CD14-positive monocyte (primary cell): Measurements from ENCODE around the gene TMEM132E. TPM values are rescaled to one million over a fixed set of nuclear protein-coding genes. Genes with fewer than 3 reads are reported as not detected.

ENCODE experiments used
- DNase-seq, 3 donors: peaks; one replicate each; pipeline ENCODE4 v3.0.0-alpha.2; 2011 to 2022
- H2AFZ ChIP-seq: 2 replicates; pipeline ENCODE4 v1.6.0; 2012; ENCODE audit warnings: mild to moderate bottlenecking, low read depth, low read length, inconsistent platforms; ENCODE audit not compliant: insufficient read depth, poor library complexity, severe bottlenecking
- H3K27ac ChIP-seq, 2 donors: 1 replicate in 1 of 2; 2 replicates in 1 of 2; pipeline ENCODE4 v1.5.1; 2012 to 2013; ENCODE audit warnings: low read length in 2 of 2, control low read depth in 1 of 2, inconsistent platforms in 1 of 2, low read depth in 1 of 2, mild to moderate bottlenecking in 1 of 2
- H3K27me3 ChIP-seq, 2 donors: one replicate each; pipeline versions ENCODE4 v1.6.0 to v1.6.1; 2011 to 2013; ENCODE audit warnings: low read length in 2 of 2; ENCODE audit not compliant: control insufficient read depth in 2 of 2, insufficient read depth in 2 of 2
- H3K36me3 ChIP-seq, 2 donors: replicated peaks in 1 of 2; 1 replicate in 1 of 2; 2 replicates in 1 of 2; pipeline versions ENCODE4 v1.5.1 to v1.6.1; 2012 to 2013; ENCODE audit warnings: low read length in 2 of 2, control low read depth in 1 of 2, inconsistent platforms in 1 of 2, mild to moderate bottlenecking in 1 of 2; ENCODE audit not compliant: insufficient read depth in 2 of 2, control insufficient read depth in 1 of 2
- H3K4me1 ChIP-seq, 2 donors: 1 replicate in 1 of 2; 2 replicates in 1 of 2; pipeline versions ENCODE4 v1.5.1 to v1.6.1; 2012 to 2013; ENCODE audit warnings: low read length in 2 of 2, control low read depth in 1 of 2, inconsistent platforms in 1 of 2, mild to moderate bottlenecking in 1 of 2, moderate library complexity in 1 of 2; ENCODE audit not compliant: insufficient read depth in 2 of 2, control insufficient read depth in 1 of 2
- H3K4me2 ChIP-seq: replicated peaks from 2 replicates; pipeline ENCODE3; 2012; ENCODE audit warnings: low read length, moderate library complexity, mild to moderate bottlenecking; ENCODE audit not compliant: poor library complexity, severe bottlenecking; ENCODE audit errors: extremely low read depth
- H3K4me3 ChIP-seq, 3 experiments: fragments of 200-600 bp in 1 of 3; sonication (generic) in 1 of 3; replicated peaks in 1 of 3; 1 replicate in 2 of 3; 2 replicates in 1 of 3; pipeline ENCODE4 v1.5.1; 2011 to 2013; ENCODE audit warnings: low read length in 3 of 3, mild to moderate bottlenecking in 3 of 3, control low read depth in 2 of 3, low read depth in 2 of 3, inconsistent platforms in 1 of 3, moderate library complexity in 1 of 3
- H3K79me2 ChIP-seq: 2 replicates; pipeline ENCODE4 v1.6.0; 2012; ENCODE audit warnings: mild to moderate bottlenecking, control low read depth, inconsistent platforms, low read length, moderate library complexity; ENCODE audit not compliant: insufficient read depth
- H3K9ac ChIP-seq: 2 replicates; pipeline ENCODE4 v1.6.0; 2017; ENCODE audit warnings: low read length, mild to moderate bottlenecking; ENCODE audit not compliant: insufficient read depth, poor library complexity, severe bottlenecking
- H3K9me3 ChIP-seq, 2 donors: replicated peaks in 1 of 2; 1 replicate in 1 of 2; 2 replicates in 1 of 2; pipeline versions ENCODE4 v1.5.1 to v1.6.1; 2012 to 2013; ENCODE audit warnings: low read length in 2 of 2, control low read depth in 1 of 2; ENCODE audit not compliant: control insufficient read depth in 1 of 2, insufficient read depth in 1 of 2
- H4K20me1 ChIP-seq: 2 replicates; pipeline ENCODE4 v1.6.0; 2012; ENCODE audit warnings: mild to moderate bottlenecking, low read length, control low read depth, moderate library complexity; ENCODE audit not compliant: insufficient read depth
- H3K27ac Mint-ChIP-seq, 7 donors: one replicate each; pipeline ENCODE4 v1.8.0; 2020; ENCODE audit warnings: mild to moderate bottlenecking in 7 of 7, mixed read lengths in 7 of 7, moderate library complexity in 6 of 7, inconsistent platforms in 2 of 7
- H3K27me3 Mint-ChIP-seq, 3 donors: one replicate each; pipeline ENCODE4 v1.8.0; 2021 to 2022; ENCODE audit warnings: low read depth in 3 of 3, mild to moderate bottlenecking in 3 of 3, mixed read lengths in 3 of 3, moderate library complexity in 3 of 3, inconsistent platforms in 1 of 3
- H3K36me3 Mint-ChIP-seq, 2 donors: one replicate each; pipeline ENCODE4 v1.8.0; 2020; ENCODE audit warnings: mixed read lengths in 2 of 2, inconsistent platforms in 1 of 2, mild to moderate bottlenecking in 1 of 2
- H3K4me1 Mint-ChIP-seq: one replicate; pipeline ENCODE4 v1.8.0; 2020; ENCODE audit warnings: mild to moderate bottlenecking, mixed read lengths
- H3K4me3 Mint-ChIP-seq, 2 donors: one replicate each; pipeline ENCODE4 v1.8.0; 2020; ENCODE audit warnings: mild to moderate bottlenecking in 2 of 2, mixed read lengths in 2 of 2, moderate library complexity in 1 of 2
- H3K9me3 Mint-ChIP-seq, 7 donors: one replicate each; pipeline ENCODE4 v1.8.0; 2020 to 2022; ENCODE audit warnings: mixed read lengths in 7 of 7, mild to moderate bottlenecking in 6 of 7, moderate library complexity in 6 of 7, inconsistent platforms in 2 of 7
- WGBS: methylation state at CpG from one replicate; pipeline ENCODE4 v1.1.5; 2013; ENCODE audit warnings: missing lambda C conversion rate; ENCODE audit not compliant: insufficient coverage; 5-methylcytosine and 5-hydroxymethylcytosine counted together
- intact Hi-C, 2 donors: fragments of 100-400 bp; cut with micrococcal nuclease; formaldehyde crosslinking; loops; one replicate each; pipeline versions ENCODE4 v1.15.0 to v1.15.1; 2023
- polyA plus RNA-seq, 3 donors: library from polyadenylated mRNA; depleted of rRNA in 1 of 3; unstranded in 2 of 3; stranded (reverse) in 1 of 3; fragments of 300-500 nt in 2 of 3; fragments of >200 nt in 1 of 3; fragmentation: Illumina TruSeq in 2 of 3; gene quantifications; 1 replicate in 2 of 3; 2 replicates in 1 of 3; pipeline ENCODE4 v1.2.3, GENCODE V29; 2012 to 2021
- TF ChIP-seq, protein P1 (sequence below): fragments of 200-600 bp; IDR thresholded peaks from one replicate; pipeline ENCODE4 v1.8.0; 2022; ENCODE audit warnings: antibody characterized with exemption, mild to moderate bottlenecking

Gene TMEM132E
- polyA plus RNA-seq, 3 donors = not detected

DNA sequence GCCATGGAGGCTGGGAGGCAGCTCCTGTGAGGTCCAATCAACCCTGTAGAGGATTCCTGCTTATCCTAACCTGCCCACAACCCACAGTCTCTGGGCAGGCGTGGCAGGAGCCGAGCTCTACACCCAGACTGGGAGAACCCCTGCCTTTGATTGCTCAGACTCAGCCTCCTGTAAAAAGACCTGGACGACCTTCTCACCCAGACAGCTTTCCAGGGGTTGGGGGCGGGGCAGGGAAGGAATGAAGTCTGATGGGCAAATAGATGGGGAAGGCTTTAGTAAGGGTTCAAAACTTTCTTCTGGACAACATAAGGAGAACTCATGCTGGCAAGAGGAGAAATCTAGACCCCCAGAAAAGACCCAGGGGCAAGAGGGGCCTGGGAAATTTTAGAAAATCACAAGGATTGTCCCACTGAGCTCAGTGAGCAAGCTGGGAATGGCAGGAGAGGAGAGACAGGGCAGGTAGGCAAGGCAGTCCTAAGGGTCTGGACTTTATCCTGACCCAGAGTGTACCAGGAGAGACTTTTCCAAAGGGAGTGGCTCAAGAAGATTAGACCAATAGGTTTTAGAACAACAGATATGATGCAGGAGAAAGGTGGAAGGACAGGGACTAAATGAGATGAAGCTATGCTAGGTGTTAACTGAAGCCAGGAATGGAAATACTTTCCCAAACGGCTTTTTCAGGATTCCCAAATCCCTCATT, 70.8 kb downstream of the TMEM132E start:
- Mint-ChIP-seq H3K4me1 (no peaks in the 10 kb centered on the region), H3K36me3 (no peaks in the 10 kb centered on the region), H3K27me3 (peaks cover 17 to 28% (median 18%) of the 10 kb centered on the region in 3 donors), H3K27ac (no peak overlapping the region), H3K4me3 (no peak overlapping the region), H3K9me3 (no peaks in the 10 kb centered on the region)
- H3K27me3 ChIP-seq = peaks cover 0 to 9% of the 10 kb centered on the region in 2 donors
- no peak overlapping the region for H3K4me2 ChIP-seq
- H3K36me3 ChIP-seq = no peaks in the 10 kb centered on the region
- no peak overlapping the region for H3K27ac ChIP-seq
- no peak for DNase-seq
- TF ChIP-seq, protein P1, sequence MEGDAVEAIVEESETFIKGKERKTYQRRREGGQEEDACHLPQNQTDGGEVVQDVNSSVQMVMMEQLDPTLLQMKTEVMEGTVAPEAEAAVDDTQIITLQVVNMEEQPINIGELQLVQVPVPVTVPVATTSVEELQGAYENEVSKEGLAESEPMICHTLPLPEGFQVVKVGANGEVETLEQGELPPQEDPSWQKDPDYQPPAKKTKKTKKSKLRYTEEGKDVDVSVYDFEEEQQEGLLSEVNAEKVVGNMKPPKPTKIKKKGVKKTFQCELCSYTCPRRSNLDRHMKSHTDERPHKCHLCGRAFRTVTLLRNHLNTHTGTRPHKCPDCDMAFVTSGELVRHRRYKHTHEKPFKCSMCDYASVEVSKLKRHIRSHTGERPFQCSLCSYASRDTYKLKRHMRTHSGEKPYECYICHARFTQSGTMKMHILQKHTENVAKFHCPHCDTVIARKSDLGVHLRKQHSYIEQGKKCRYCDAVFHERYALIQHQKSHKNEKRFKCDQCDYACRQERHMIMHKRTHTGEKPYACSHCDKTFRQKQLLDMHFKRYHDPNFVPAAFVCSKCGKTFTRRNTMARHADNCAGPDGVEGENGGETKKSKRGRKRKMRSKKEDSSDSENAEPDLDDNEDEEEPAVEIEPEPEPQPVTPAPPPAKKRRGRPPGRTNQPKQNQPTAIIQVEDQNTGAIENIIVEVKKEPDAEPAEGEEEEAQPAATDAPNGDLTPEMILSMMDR = no peak
- H3K9me3 ChIP-seq = no peaks in the 10 kb centered on the region
- intact Hi-C loops = no loop called here
- H3K4me3 ChIP-seq = no peak overlapping the region
- H4K20me1 ChIP-seq = no peaks in the 10 kb centered on the region
- no peaks in the 10 kb centered on the region for H3K79me2 ChIP-seq
- no peak overlapping the region for H2AFZ ChIP-seq
- no peaks in the 10 kb centered on the region for H3K4me1 ChIP-seq
- 100% methylated on average over 1 of the region's 5 CpGs for WGBS
- H3K9ac ChIP-seq = no peak overlapping the region

DNA sequence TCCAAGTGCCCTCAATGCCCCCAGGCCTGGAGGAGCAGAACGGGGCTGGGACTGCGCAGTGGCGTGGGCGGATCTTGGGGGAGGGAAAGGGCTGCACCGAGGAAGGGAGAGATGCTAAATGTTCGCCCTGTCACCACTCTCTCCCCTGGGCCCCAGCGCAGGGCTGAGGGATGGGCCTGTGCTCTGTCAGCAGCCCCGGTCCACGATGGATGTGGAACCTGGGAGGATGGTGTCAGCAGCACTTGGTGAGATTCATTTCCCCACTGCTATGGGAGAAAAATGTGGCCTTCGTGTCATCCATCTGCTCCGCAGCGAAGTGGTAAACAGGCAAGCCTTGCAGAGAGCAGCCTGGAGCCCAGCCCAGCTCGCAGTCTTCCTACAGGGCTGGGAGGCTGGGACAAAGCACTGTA, 72.0 kb downstream of the TMEM132E start:
- TF ChIP-seq, protein P1 = no peak
- Histone ChIP-seq H3K9ac (no peak overlapping the region), H3K4me1 (no peaks in the 10 kb centered on the region), H4K20me1 (no peaks in the 10 kb centered on the region), H3K27ac (no peak overlapping the region), H3K79me2 (no peaks in the 10 kb centered on the region), H3K4me2 (no peak overlapping the region), H3K9me3 (no peaks in the 10 kb centered on the region), H3K36me3 (no peaks in the 10 kb centered on the region), H3K4me3 (no peak overlapping the region), H3K27me3 (peaks cover 0 to 9% of the 10 kb centered on the region in 2 donors), H2AFZ (no peak overlapping the region)
- DNase-seq = no peak
- Mint-ChIP-seq H3K27me3 (peaks cover 12 to 22% (median 14%) of the 10 kb centered on the region in 3 donors), H3K4me1 (no peaks in the 10 kb centered on the region), H3K9me3 (no peaks in the 10 kb centered on the region), H3K4me3 (no peak overlapping the region), H3K27ac (no peak overlapping the region), H3K36me3 (no peaks in the 10 kb centered on the region)
- WGBS = 93% methylated on average over 7 of the region's 13 CpGs
- intact Hi-C loops = no loop called here
